H1 (cell line): Measurements from ENCODE around the gene DNAJC27. TPM values are rescaled to one million over a fixed set of nuclear protein-coding genes. Genes with fewer than 3 reads are reported as not detected.

Experiments used
- CTCF ChIA-PET: fragments of 300-600 bp; sonication (Branson Sonifier 250); formaldehyde crosslinking; loops from one replicate; lab custom pipeline; 2021; ENCODE audit not compliant: partially characterized antibody; lab: Charles Lee
- POLR2A ChIA-PET: fragments of 300-600 bp; sonication (Branson Sonifier 250); formaldehyde crosslinking; loops from one replicate; lab custom pipeline; 2021; ENCODE audit warnings: inconsistent platforms; ENCODE audit not compliant: partially characterized antibody; lab: Charles Lee
- DNase-seq, 2 experiments: peaks; one replicate each; pipeline versions ENCODE4 v3.0.0 to v3.0.0-alpha.2; 2010 to 2022; ENCODE audit warnings: low spot score in 2 of 2, low read depth in 1 of 2, mixed read lengths in 1 of 2
- FAIRE-seq: peaks from 2 replicates; lab custom pipeline; 2011; peaks lifted over from hg19 to GRCh38; lab: Jason Lieb, UNC
- H2AFZ ChIP-seq: 2 replicates; pipeline ENCODE4 v1.8.1; 2012; ENCODE audit warnings: low read length, inconsistent platforms
- H2AK5ac ChIP-seq: 2 replicates; pipeline ENCODE4 v1.6.1; 2013; ENCODE audit warnings: low read depth, low read length
- H2BK120ac ChIP-seq: replicated peaks from 2 replicates; pipeline ENCODE3; 2013; ENCODE audit warnings: low read depth, low read length, inconsistent platforms
- H2BK12ac ChIP-seq: 2 replicates; pipeline ENCODE4 v1.6.1; 2013; ENCODE audit warnings: low read depth, low read length
- H2BK15ac ChIP-seq: 2 replicates; pipeline ENCODE4 v1.6.1; 2013; ENCODE audit warnings: low read length
- H2BK20ac ChIP-seq: 2 replicates; pipeline ENCODE4 v1.6.1; 2013; ENCODE audit warnings: low read length
- H2BK5ac ChIP-seq: 2 replicates; pipeline ENCODE4 v1.6.1; 2013; ENCODE audit warnings: low read depth, low read length
- H3K14ac ChIP-seq: 2 replicates; pipeline ENCODE4 v1.6.1; 2013; ENCODE audit warnings: inconsistent platforms; ENCODE audit not compliant: insufficient read length
- H3K18ac ChIP-seq: 2 replicates; pipeline ENCODE4 v1.6.1; 2013; ENCODE audit warnings: low read length; ENCODE audit errors: extremely low read depth
- H3K23ac ChIP-seq: 2 replicates; pipeline ENCODE4 v1.6.1; 2013; ENCODE audit warnings: inconsistent platforms; ENCODE audit not compliant: insufficient read length
- H3K23me2 ChIP-seq: 2 replicates; pipeline ENCODE4 v1.6.1; 2013; ENCODE audit warnings: low read depth, low read length
- H3K27ac ChIP-seq: 2 replicates; pipeline ENCODE4 v1.6.1; 2011; ENCODE audit warnings: low read depth, low read length, inconsistent platforms
- H3K27me3 ChIP-seq, 4 experiments: replicated peaks in 1 of 4; 1 replicate in 1 of 4; 2 replicates in 3 of 4; pipeline versions ENCODE4 v1.6.1 to v1.8.1; 2011 to 2013; ENCODE audit warnings: low read length in 3 of 4, mild to moderate bottlenecking in 3 of 4, inconsistent platforms in 2 of 4, mixed read lengths in 2 of 4, moderate library complexity in 1 of 4; ENCODE audit not compliant: control insufficient read depth in 3 of 4, insufficient read depth in 3 of 4; ENCODE audit errors: extremely low read depth in 1 of 4
- H3K36me3 ChIP-seq, 4 experiments: 2 replicates each; pipeline versions ENCODE4 v1.6.1 to v1.8.1; 2011 to 2013; ENCODE audit warnings: mild to moderate bottlenecking in 4 of 4, low read length in 3 of 4, moderate library complexity in 2 of 4, control low read depth in 1 of 4, inconsistent platforms in 1 of 4; ENCODE audit not compliant: insufficient read depth in 4 of 4, control insufficient read depth in 2 of 4
- H3K4ac ChIP-seq: replicated peaks from 2 replicates; pipeline ENCODE3; 2013; ENCODE audit warnings: low read length, low read depth, mixed read lengths, inconsistent platforms; ENCODE audit not compliant: insufficient read length
- H3K4me1 ChIP-seq, 4 experiments: replicated peaks in 1 of 4; 1 replicate in 1 of 4; 2 replicates in 3 of 4; pipeline versions ENCODE4 v1.6.1 to v1.8.1; 2011 to 2013; ENCODE audit warnings: low read length in 3 of 4, inconsistent platforms in 2 of 4, mixed read lengths in 1 of 4; ENCODE audit not compliant: insufficient read depth in 4 of 4, control insufficient read depth in 3 of 4
- H3K4me2 ChIP-seq, 2 experiments: 2 replicates each; pipeline versions ENCODE4 v1.6.1 to v1.8.1; 2011 to 2013; ENCODE audit warnings: low read depth in 2 of 2, low read length in 2 of 2, control low read depth in 1 of 2, inconsistent platforms in 1 of 2, mild to moderate bottlenecking in 1 of 2; ENCODE audit not compliant: insufficient read depth in 1 of 2
- H3K4me3 ChIP-seq, 4 experiments: fragments of 200-600, 300-600 bp in 1 of 4; sonication (generic), shearing (Covaris generic), sonication (Bioruptor Twin) in 1 of 4; 2 replicates each; pipeline versions ENCODE4 v1.5.1 to v1.8.1; 2011 to 2016; ENCODE audit warnings: low read length in 4 of 4, low read depth in 3 of 4, control low read depth in 2 of 4, inconsistent platforms in 2 of 4, mild to moderate bottlenecking in 2 of 4, mixed read lengths in 1 of 4, moderate library complexity in 1 of 4; ENCODE audit not compliant: insufficient read depth in 2 of 4; ENCODE audit errors: extremely low read depth in 1 of 4
- H3K56ac ChIP-seq: replicated peaks from 2 replicates; pipeline ENCODE3; 2013; ENCODE audit warnings: low read depth, mild to moderate bottlenecking, mixed read lengths, low read length, inconsistent platforms; ENCODE audit not compliant: insufficient read length
- H3K79me1 ChIP-seq: 2 replicates; pipeline ENCODE4 v1.6.1; 2013; ENCODE audit warnings: low read depth, low read length, control low read depth
- H3K79me2 ChIP-seq, 2 experiments: 2 replicates each; pipeline versions ENCODE4 v1.6.1 to v1.8.1; 2012 to 2013; ENCODE audit warnings: low read length in 2 of 2, mild to moderate bottlenecking in 2 of 2, inconsistent platforms in 1 of 2; ENCODE audit not compliant: insufficient read depth in 2 of 2, control insufficient read depth in 1 of 2
- H3K9ac ChIP-seq, 4 experiments: replicated peaks in 1 of 4; 1 replicate in 1 of 4; 2 replicates in 3 of 4; pipeline versions ENCODE4 v1.6.1 to v1.8.1; 2011 to 2013; ENCODE audit warnings: low read depth in 3 of 4, low read length in 3 of 4, control low read depth in 2 of 4, mild to moderate bottlenecking in 2 of 4, moderate library complexity in 2 of 4, inconsistent platforms in 1 of 4; ENCODE audit errors: extremely low read depth in 1 of 4
- H3K9me3 ChIP-seq, 2 experiments: 2 replicates each; pipeline versions ENCODE4 v1.6.1 to v1.8.1; 2012 to 2013; ENCODE audit warnings: mild to moderate bottlenecking in 2 of 2, moderate library complexity in 2 of 2, control low read depth in 1 of 2, inconsistent platforms in 1 of 2, low read depth in 1 of 2, low read length in 1 of 2, mixed read lengths in 1 of 2; ENCODE audit not compliant: insufficient read depth in 2 of 2
- H4K20me1 ChIP-seq, 2 experiments: replicated peaks in 1 of 2; 2 replicates each; pipeline versions ENCODE3 to v1.8.1; 2011 to 2013; ENCODE audit warnings: inconsistent platforms in 2 of 2, low read length in 2 of 2, mild to moderate bottlenecking in 1 of 2; ENCODE audit not compliant: insufficient read depth in 2 of 2, control insufficient read depth in 1 of 2
- H4K5ac ChIP-seq: 2 replicates; pipeline ENCODE4 v1.6.1; 2013; ENCODE audit warnings: low read length, low read depth, mixed read lengths, inconsistent platforms; ENCODE audit not compliant: insufficient read length
- H4K8ac ChIP-seq: 2 replicates; pipeline ENCODE4 v1.8.0; 2013; ENCODE audit warnings: mild to moderate bottlenecking, moderate library complexity, low read length, inconsistent platforms; ENCODE audit not compliant: insufficient read depth; ENCODE audit errors: extremely low read depth
- H4K91ac ChIP-seq: replicated peaks from 2 replicates; pipeline ENCODE3; 2013; ENCODE audit warnings: low read length, mixed read lengths, inconsistent platforms; ENCODE audit not compliant: insufficient read length
- ATF2 ChIP-seq: IDR thresholded peaks from 2 replicates; pipeline ENCODE4 v1.6.1; 2012; ENCODE audit warnings: low read length, inconsistent platforms
- BACH1 ChIP-seq: IDR thresholded peaks from 2 replicates; pipeline ENCODE4 v1.6.1; 2012; ENCODE audit warnings: low read length, improper control_type of control experiment
- EGR1 ChIP-seq: IDR thresholded peaks from 2 replicates; pipeline ENCODE4 v1.6.1; 2011; ENCODE audit warnings: low read depth, low read length, borderline replicate concordance
- EP300 ChIP-seq, 2 experiments: IDR thresholded peaks; 1 replicate in 1 of 2; 2 replicates in 1 of 2; pipeline ENCODE4 v1.6.1; 2011 to 2012; ENCODE audit warnings: low read depth in 2 of 2, low read length in 2 of 2, mild to moderate bottlenecking in 2 of 2, borderline replicate concordance in 1 of 2, inconsistent platforms in 1 of 2, moderate library complexity in 1 of 2
- FOSL1 ChIP-seq: IDR thresholded peaks from 2 replicates; pipeline ENCODE4 v1.6.1; 2011; ENCODE audit warnings: mild to moderate bottlenecking, low read depth, low read length, moderate library complexity; ENCODE audit not compliant: insufficient read depth
- JUN ChIP-seq: IDR thresholded peaks from 2 replicates; pipeline ENCODE4 v1.6.1; 2011; ENCODE audit warnings: low read depth, mild to moderate bottlenecking, improper control_type of control experiment, low read length
- KDM4A ChIP-seq: IDR thresholded peaks from one replicate; pipeline ENCODE4 v1.7.1; 2012; ENCODE audit warnings: low read depth, mild to moderate bottlenecking, moderate library complexity, low read length, inconsistent platforms; ENCODE audit not compliant: severe bottlenecking
- POU5F1 ChIP-seq: IDR thresholded peaks from 2 replicates; pipeline ENCODE4 v1.6.1; 2011; ENCODE audit warnings: low read depth, mild to moderate bottlenecking, low read length, moderate library complexity
- RBBP5 ChIP-seq: IDR thresholded peaks from 2 replicates; pipeline ENCODE4 v1.7.1; 2012; ENCODE audit warnings: low read depth, mild to moderate bottlenecking, inconsistent platforms, low read length, moderate library complexity, borderline replicate concordance
- SIN3A ChIP-seq, 2 experiments: IDR thresholded peaks in 1 of 2; conservative IDR thresholded peaks in 1 of 2; 2 replicates each; pipeline ENCODE4 v1.6.1; 2011 to 2012; ENCODE audit warnings: low read length in 2 of 2, improper control_type of control experiment in 1 of 2, low read depth in 1 of 2, mild to moderate bottlenecking in 1 of 2
- SIRT6 ChIP-seq: IDR thresholded peaks from one replicate; pipeline ENCODE4 v1.7.1; 2012; ENCODE audit warnings: low read length, inconsistent platforms
- TAF1 ChIP-seq: IDR thresholded peaks from 2 replicates; pipeline ENCODE4 v1.6.1; 2011; ENCODE audit warnings: mild to moderate bottlenecking, low read depth, low read length
- WGBS, 2 experiments: shearing (Covaris generic) in 1 of 2; methylation state at CpG; one replicate each; pipeline versions ENCODE4 v1.1.6 to v1.1.7; 2013 to 2015; ENCODE audit warnings: low lambda C conversion rate in 2 of 2, mixed read lengths in 2 of 2, inconsistent platforms in 1 of 2, low coverage in 1 of 2, missing lambda C conversion rate in 1 of 2; ENCODE audit not compliant: insufficient replicate concordance in 2 of 2, insufficient coverage in 1 of 2, insufficient read length in 1 of 2; ENCODE audit errors: extremely low coverage in 1 of 2, missing lambda C conversion rate in 1 of 2; 5-methylcytosine and 5-hydroxymethylcytosine counted together
- polyA plus RNA-seq, 7 experiments: library from polyadenylated mRNA; depleted of rRNA in 3 of 7; stranded (reverse) in 5 of 7; unstranded in 2 of 7; fragments of >200 nt in 5 of 7; fragments of 200-250 nt in 2 of 7; gene quantifications; 1 replicate in 5 of 7; 2 replicates in 1 of 7; 4 replicates in 1 of 7; pipeline versions ENCODE4 v1.2.1 to v1.2.3, GENCODE V29; 2011 to 2013; ENCODE audit warnings: missing spikeins in 2 of 7, mixed read lengths in 2 of 7
- total RNA-seq: library from RNA; stranded (reverse); fragmentation: NEBNext Ultra II Directional; extraction: Animal tissue kit (Norgen Biotek cat#: 25700); gene quantifications from 2 replicates; pipeline ENCODE4 v1.2.1, GENCODE V29; 2021

Gene DNAJC27
- total and polyA plus RNA-seq, 2 of the 8 experiments (the other 6 are each of a cell fraction or from before 2014, with no cell fraction given), result 1.4 to 4.5 TPM

DNA sequence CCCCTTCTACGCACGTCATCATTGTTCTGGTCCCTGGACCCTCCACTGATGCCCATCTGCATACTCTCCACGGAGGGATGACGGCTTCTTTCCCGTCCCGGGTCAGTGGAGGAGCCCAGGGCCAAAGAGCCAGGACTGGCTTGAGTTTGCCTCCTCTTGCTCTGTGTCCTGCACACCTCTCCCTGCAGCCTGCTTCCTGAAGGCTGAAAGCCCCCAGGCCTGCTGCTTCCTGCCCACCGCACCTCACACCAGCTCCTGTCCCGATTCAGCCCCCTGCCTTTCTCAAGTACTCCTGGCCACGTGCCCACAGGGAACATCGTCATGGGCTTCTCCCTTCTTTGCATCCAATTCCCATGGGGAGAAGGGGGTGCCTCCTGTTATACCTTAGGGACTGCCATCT, 58.8 kb downstream of the DNAJC27 start:
- no peak overlapping the region for H3K4me2 ChIP-seq
- no peak overlapping the region for H3K27ac ChIP-seq
- no peak overlapping the region for H3K4ac ChIP-seq
- no peak overlapping the region for H2BK20ac ChIP-seq
- ChIA-PET POLR2A (interaction anchor here (0.6 to 0.7 kb wide), 2 partner anchors 11 to 137 kb away, joined by 3 read pairs; no protein-coding TSS in a partner anchor), CTCF (interaction anchor here (0.5 to 1.3 kb wide), 2 partner anchors 217 to 456 kb away, joined by 3 read pairs; no protein-coding TSS in a partner anchor)
- H3K4me1 ChIP-seq, result peaks cover 0 to 3% (median 0%) of the 10 kb centered on the region in 4 experiments; a peak in 2 of 7 replicates
- no peak overlapping the region for H2BK5ac ChIP-seq
- peaks cover 0 to 3% (median 1%) of the 10 kb centered on the region in 4 experiments; a peak in 2 of 8 replicates for H3K36me3 ChIP-seq
- DNase-seq (no peak), FAIRE-seq (no peak)
- H4K91ac ChIP-seq, result no peak overlapping the region
- H4K20me1 ChIP-seq, result peaks cover 2 to 19% of the 10 kb centered on the region in 2 experiments
- peaks cover 0 to 9% of the 10 kb centered on the region in 2 experiments; a peak in 2 of 4 replicates for H3K79me2 ChIP-seq
- peaks cover 0 to 3% of the 10 kb centered on the region in 2 experiments; a peak in 1 of 4 replicates for H3K9me3 ChIP-seq
- no peak overlapping the region for H3K56ac ChIP-seq
- WGBS, 2 experiments, result 93% methylated on average over 10 of the region's 10 CpGs; no CpG with 5 or more reads in 1 of the 2 experiments
- no peak overlapping the region for H4K5ac ChIP-seq
- H3K4me3 ChIP-seq, result no peak overlapping the region
- no peak overlapping the region for H2AK5ac ChIP-seq
- no peak overlapping the region for H3K18ac ChIP-seq
- no peak overlapping the region for H2AFZ ChIP-seq
- H3K23ac ChIP-seq, result no peak overlapping the region
- no peak overlapping the region for H2BK120ac ChIP-seq
- no peak overlapping the region for H4K8ac ChIP-seq
- H3K27me3 ChIP-seq, result no peaks in the 10 kb centered on the region
- no peaks in the 10 kb centered on the region for H3K23me2 ChIP-seq
- H3K14ac ChIP-seq, result no peak overlapping the region
- H2BK12ac ChIP-seq, result no peak overlapping the region
- H3K9ac ChIP-seq, result no peak overlapping the region
- no peak overlapping the region for H2BK15ac ChIP-seq
- peaks cover 13% of the 10 kb centered on the region for H3K79me1 ChIP-seq
- no peak for TF ChIP-seq SIRT6
- no peak for TF ChIP-seq RBBP5
- TF ChIP-seq JUN, result no peak
- no peak for TF ChIP-seq EP300 (IDR thresholded peaks at IDR 0.05; ENCODE audit: borderline replicate concordance in 1 of 2, low read depth in 2 of 2, low read length in 2 of 2)
- TF ChIP-seq FOSL1, result no peak
- no peak for TF ChIP-seq POU5F1
- no peak for TF ChIP-seq EGR1
- TF ChIP-seq KDM4A, result no peak
- no peak for TF ChIP-seq TAF1
- TF ChIP-seq SIN3A (conservative IDR thresholded peaks at IDR 0.05 in 1 of 2, IDR thresholded peaks at IDR 0.05 in 1 of 2; ENCODE audit: low read depth in 1 of 2, low read length in 2 of 2), result no peak
- TF ChIP-seq ATF2, result no peak
- TF ChIP-seq BACH1, result no peak
